Activated T-helper 2 cell treated with anti-CD3 and anti-CD28 coated beads, Interferon-gamma antibody, Interleukin-2, Interleukin-4, amounts not matched to agents 10 μg/mL and 5 μg/mL and 100 μg/mL, durations not matched to agents 14 hours and 24 hours and 36 hours (primary cell): ENCODE results near the gene MYO15A. TPM values are rescaled to one million over a fixed set of nuclear protein-coding genes. Genes with fewer than 3 reads are reported as not detected.

Experiments
- DNase-seq: peaks from one replicate; pipeline ENCODE4 v3.0.0; 2021; ENCODE audit warnings: low spot score
- H3K27ac Mint-ChIP-seq: one replicate; pipeline ENCODE4 v1.8.0; 2021; ENCODE audit warnings: mixed read lengths
- H3K27me3 Mint-ChIP-seq: one replicate; pipeline ENCODE4 v1.8.0; 2021; ENCODE audit warnings: low read depth, mixed read lengths
- H3K36me3 Mint-ChIP-seq: one replicate; pipeline ENCODE4 v1.8.0; 2021; ENCODE audit warnings: low read depth, mixed read lengths
- H3K4me1 Mint-ChIP-seq: one replicate; pipeline ENCODE4 v1.8.0; 2021; ENCODE audit warnings: low read depth, mixed read lengths
- H3K4me3 Mint-ChIP-seq: one replicate; pipeline ENCODE4 v1.8.0; 2021; ENCODE audit warnings: low read depth, mild to moderate bottlenecking, moderate library complexity, mixed read lengths
- H3K9me3 Mint-ChIP-seq: one replicate; pipeline ENCODE4 v1.8.0; 2021; ENCODE audit warnings: mixed read lengths
- intact Hi-C: fragments of 100-400 bp; cut with micrococcal nuclease; formaldehyde crosslinking; loops from one replicate; pipeline ENCODE4 v1.15.1; 2023
- total RNA-seq: library from RNA; stranded (reverse); gene quantifications from 2 replicates; pipeline ENCODE4 v1.2.3, GENCODE V29; 2022

Gene MYO15A
- total RNA-seq, 1 donor from 2014 or later = 0.80 TPM

GRCh38 chr17:18121144-18121910 is 12.8 kb downstream of the MYO15A start:
- intact Hi-C loops = no loop called here
- Mint-ChIP-seq H3K27ac (no peak overlapping the region), H3K9me3 (peaks cover 4% of the 10 kb centered on the region), H3K27me3 (no peaks in the 10 kb centered on the region), H3K4me1 (no peaks in the 10 kb centered on the region), H3K4me3 (no peak overlapping the region), H3K36me3 (no peaks in the 10 kb centered on the region)
- no peak for DNase-seq

DNA sequence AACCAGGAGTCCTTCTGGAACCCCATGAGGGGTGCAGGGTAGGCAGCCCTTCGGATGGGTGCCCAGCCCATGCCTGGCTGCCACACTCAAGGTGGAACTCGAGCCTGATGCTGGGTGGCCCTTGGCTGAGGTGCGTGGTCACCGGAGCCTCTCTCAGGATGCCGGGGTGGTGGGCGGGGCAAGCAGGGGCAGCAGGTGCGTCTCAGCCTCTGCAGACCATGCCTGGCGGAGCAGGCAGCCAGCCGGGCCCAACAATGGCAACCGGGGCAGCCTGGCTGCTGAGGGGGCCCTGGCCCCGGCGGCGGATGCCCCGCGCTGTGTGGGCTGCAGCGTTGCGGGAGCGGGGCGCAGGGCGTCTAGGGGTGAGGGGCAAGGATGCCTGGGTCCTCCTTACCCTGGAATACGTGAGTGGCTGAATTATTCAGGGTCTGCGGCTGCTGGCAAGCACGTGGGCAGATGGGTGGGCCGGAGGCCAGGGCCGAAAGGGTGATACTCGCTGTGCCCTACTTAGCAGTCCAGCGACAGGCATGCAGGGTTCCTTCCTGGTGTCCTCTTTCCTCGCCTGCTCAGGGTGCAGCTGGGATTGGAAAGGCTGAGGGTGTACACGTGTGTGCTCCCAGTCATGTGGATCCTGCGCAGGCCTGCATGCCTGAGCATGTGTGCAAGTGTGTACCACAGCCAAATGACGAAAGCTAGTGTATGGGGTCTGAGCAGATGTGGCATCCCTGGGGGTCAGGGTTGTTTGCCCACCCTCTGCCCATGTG is 14.6 kb downstream of the MYO15A start:
- H3K4me1 Mint-ChIP-seq = no peaks in the 10 kb centered on the region
- H3K9me3 Mint-ChIP-seq = peaks cover 4% of the 10 kb centered on the region
- intact Hi-C loops = no loop called here
- no peak overlapping the region for H3K27ac Mint-ChIP-seq
- no peaks in the 10 kb centered on the region for H3K27me3 Mint-ChIP-seq
- H3K36me3 Mint-ChIP-seq = no peaks in the 10 kb centered on the region
- no peak overlapping the region for H3K4me3 Mint-ChIP-seq
- DNase-seq = no peak

DNA sequence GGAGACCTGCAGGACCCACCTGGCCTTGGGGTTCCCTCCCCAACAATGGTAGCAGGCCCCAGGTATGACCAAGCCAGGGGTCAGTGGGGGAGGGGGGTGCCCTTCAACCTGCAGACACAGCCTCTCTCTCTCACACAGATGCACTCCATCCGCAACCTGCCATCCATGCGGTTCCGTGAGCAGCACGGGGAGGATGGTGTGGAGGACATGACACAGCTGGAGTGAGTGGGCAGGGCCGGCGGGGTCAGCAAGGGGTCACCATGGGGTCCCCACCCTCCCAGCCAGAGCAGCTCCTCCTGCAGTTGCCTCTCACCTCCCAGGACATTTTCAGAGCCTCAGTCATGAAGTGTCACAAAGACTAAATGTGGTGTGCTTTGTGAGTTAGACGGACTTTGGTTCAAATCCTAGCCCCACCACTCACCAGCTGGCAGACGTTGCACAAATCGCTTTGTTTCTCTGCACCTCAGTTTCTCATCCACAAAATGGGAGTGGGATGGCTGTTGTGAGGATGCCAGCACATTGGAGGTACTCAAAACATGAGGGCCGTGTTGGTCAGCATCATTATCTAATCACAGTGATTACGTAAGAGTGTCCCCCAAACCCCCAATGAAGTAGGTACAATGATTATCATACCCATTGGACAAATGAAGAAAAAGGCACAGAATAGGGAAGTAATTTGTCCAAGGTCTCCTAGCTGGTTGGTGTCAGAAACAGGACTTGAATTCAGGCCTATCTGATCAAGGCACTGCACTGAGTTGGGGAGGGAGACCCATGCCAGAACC is 16.0 kb downstream of the MYO15A start:
- peaks cover 4% of the 10 kb centered on the region for H3K9me3 Mint-ChIP-seq
- H3K36me3 Mint-ChIP-seq = no peaks in the 10 kb centered on the region
- no peaks in the 10 kb centered on the region for H3K4me1 Mint-ChIP-seq
- no peak overlapping the region for H3K4me3 Mint-ChIP-seq
- intact Hi-C loops = no loop called here
- H3K27ac Mint-ChIP-seq = no peak overlapping the region
- H3K27me3 Mint-ChIP-seq = no peaks in the 10 kb centered on the region
- no peak for DNase-seq

- no peak overlapping the region for H3K4me3 Mint-ChIP-seq
- no peak overlapping the region for H3K27ac Mint-ChIP-seq
- DNase-seq = no peak
- H3K36me3 Mint-ChIP-seq = no peaks in the 10 kb centered on the region
- no peaks in the 10 kb centered on the region for H3K9me3 Mint-ChIP-seq
- H3K27me3 Mint-ChIP-seq = no peaks in the 10 kb centered on the region
- no peaks in the 10 kb centered on the region for H3K4me1 Mint-ChIP-seq
- intact Hi-C loops = no loop called here
Measured at GRCh38 chr17:18129041-18129502, 20.5 kb downstream of the MYO15A start.

GRCh38 chr17:18132711-18133110 is 24.2 kb downstream of the MYO15A start:
- no peaks in the 10 kb centered on the region for H3K36me3 Mint-ChIP-seq
- intact Hi-C loops = no loop called here
- no peak overlapping the region for H3K27ac Mint-ChIP-seq
- H3K27me3 Mint-ChIP-seq = no peaks in the 10 kb centered on the region
- no peaks in the 10 kb centered on the region for H3K9me3 Mint-ChIP-seq
- DNase-seq = no peak
- H3K4me3 Mint-ChIP-seq = no peak overlapping the region
- H3K4me1 Mint-ChIP-seq = no peaks in the 10 kb centered on the region

- no peaks in the 10 kb centered on the region for H3K27me3 Mint-ChIP-seq
- no peak overlapping the region for H3K27ac Mint-ChIP-seq
- no peaks in the 10 kb centered on the region for H3K36me3 Mint-ChIP-seq
- H3K4me1 Mint-ChIP-seq = peaks cover 3% of the 10 kb centered on the region
- DNase-seq = no peak
- no peak overlapping the region for H3K4me3 Mint-ChIP-seq
- H3K9me3 Mint-ChIP-seq = no peaks in the 10 kb centered on the region
- intact Hi-C loops = no loop called here
Measured at GRCh38 chr17:18136357-18136756, 27.8 kb downstream of the MYO15A start.

DNA sequence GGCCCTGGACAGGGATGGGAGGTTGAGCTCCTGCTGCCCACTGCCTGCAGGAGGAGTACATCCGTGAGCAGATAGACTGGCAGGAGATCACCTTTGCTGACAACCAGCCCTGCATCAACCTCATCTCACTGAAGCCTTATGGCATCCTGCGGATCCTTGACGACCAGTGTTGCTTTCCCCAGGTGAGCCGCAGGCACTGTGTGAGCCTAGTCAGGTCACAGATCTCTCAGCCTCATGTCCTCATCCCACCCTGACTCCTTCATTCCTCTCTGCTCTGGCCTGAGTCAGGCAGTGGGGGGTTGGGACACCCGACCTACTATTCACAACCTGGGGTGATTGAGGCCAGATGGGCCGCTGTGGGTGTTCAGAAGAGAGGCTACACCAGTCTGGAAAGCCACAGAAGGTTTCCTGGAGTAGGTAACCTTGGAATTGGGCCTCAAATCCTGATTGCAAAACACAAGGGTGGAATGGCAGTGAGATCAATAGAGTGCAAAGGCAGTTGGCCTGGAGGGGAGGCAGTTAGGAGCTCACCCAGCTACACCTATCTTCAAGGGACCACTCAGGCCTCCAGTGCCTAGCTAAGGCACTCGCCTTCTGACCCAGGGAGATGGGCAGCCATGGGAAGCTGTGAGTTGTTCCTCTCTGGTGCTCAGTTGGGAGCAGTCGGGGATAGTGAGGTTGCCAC is 29.7 kb downstream of the MYO15A start:
- H3K27ac Mint-ChIP-seq = no peak overlapping the region
- no peaks in the 10 kb centered on the region for H3K36me3 Mint-ChIP-seq
- no peaks in the 10 kb centered on the region for H3K9me3 Mint-ChIP-seq
- H3K4me3 Mint-ChIP-seq = no peak overlapping the region
- no peak for DNase-seq
- no peaks in the 10 kb centered on the region for H3K27me3 Mint-ChIP-seq
- peaks cover 3% of the 10 kb centered on the region for H3K4me1 Mint-ChIP-seq
- intact Hi-C loops = no loop called here

- peaks cover 3% of the 10 kb centered on the region for H3K4me1 Mint-ChIP-seq
- no peaks in the 10 kb centered on the region for H3K36me3 Mint-ChIP-seq
- H3K9me3 Mint-ChIP-seq = no peaks in the 10 kb centered on the region
- no peak for DNase-seq
- intact Hi-C loops = no loop called here
- no peaks in the 10 kb centered on the region for H3K27me3 Mint-ChIP-seq
- H3K4me3 Mint-ChIP-seq = no peak overlapping the region
- no peak overlapping the region for H3K27ac Mint-ChIP-seq
Measured at GRCh38 chr17:18139092-18139491, 30.5 kb downstream of the MYO15A start.

GRCh38 chr17:18139498-18139897 is 30.9 kb downstream of the MYO15A start:
- peaks cover 3% of the 10 kb centered on the region for H3K4me1 Mint-ChIP-seq
- no peaks in the 10 kb centered on the region for H3K27me3 Mint-ChIP-seq
- DNase-seq = no peak
- H3K4me3 Mint-ChIP-seq = no peak overlapping the region
- H3K27ac Mint-ChIP-seq = no peak overlapping the region
- no peaks in the 10 kb centered on the region for H3K9me3 Mint-ChIP-seq
- no peaks in the 10 kb centered on the region for H3K36me3 Mint-ChIP-seq
- intact Hi-C loops = no loop called here

DNA sequence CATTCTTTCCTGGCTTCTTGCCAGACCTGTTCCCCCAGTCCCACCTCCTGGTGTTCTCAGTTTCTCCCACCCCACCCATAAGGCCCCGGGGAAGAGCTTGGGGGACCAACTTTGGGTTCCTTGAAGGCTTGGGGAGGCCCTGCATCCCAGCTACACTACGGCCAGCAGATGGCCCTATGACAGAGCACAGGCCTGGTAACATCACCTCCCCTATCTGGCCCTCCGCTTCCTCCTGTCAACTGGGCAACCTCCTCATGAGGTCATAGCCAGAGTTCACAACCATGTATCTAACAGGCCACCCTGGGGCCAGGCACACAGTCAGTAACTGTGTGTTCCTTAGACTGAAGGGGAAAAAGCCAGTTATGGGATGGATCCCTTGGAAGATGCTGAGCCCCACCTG is 31.4 kb downstream of the MYO15A start:
- Mint-ChIP-seq H3K27ac (no peak overlapping the region), H3K27me3 (no peaks in the 10 kb centered on the region), H3K9me3 (no peaks in the 10 kb centered on the region), H3K4me1 (peaks cover 3% of the 10 kb centered on the region), H3K4me3 (no peak overlapping the region), H3K36me3 (no peaks in the 10 kb centered on the region)
- intact Hi-C loops = loop anchor here (2.0 kb wide), 1 partner anchor 77 kb away; no protein-coding TSS in a partner anchor
- no peak for DNase-seq

- Mint-ChIP-seq H3K36me3 (no peaks in the 10 kb centered on the region), H3K9me3 (no peaks in the 10 kb centered on the region), H3K27ac (no peak overlapping the region), H3K4me1 (peaks cover 3% of the 10 kb centered on the region), H3K27me3 (no peaks in the 10 kb centered on the region), H3K4me3 (no peak overlapping the region)
- DNase-seq = no peak
- intact Hi-C loops = loop anchor here (1.0 to 2.0 kb wide), 2 partner anchors 44 to 76 kb away; no protein-coding TSS in a partner anchor
Measured at GRCh38 chr17:18140648-18141047, 32.1 kb downstream of the MYO15A start.

DNA sequence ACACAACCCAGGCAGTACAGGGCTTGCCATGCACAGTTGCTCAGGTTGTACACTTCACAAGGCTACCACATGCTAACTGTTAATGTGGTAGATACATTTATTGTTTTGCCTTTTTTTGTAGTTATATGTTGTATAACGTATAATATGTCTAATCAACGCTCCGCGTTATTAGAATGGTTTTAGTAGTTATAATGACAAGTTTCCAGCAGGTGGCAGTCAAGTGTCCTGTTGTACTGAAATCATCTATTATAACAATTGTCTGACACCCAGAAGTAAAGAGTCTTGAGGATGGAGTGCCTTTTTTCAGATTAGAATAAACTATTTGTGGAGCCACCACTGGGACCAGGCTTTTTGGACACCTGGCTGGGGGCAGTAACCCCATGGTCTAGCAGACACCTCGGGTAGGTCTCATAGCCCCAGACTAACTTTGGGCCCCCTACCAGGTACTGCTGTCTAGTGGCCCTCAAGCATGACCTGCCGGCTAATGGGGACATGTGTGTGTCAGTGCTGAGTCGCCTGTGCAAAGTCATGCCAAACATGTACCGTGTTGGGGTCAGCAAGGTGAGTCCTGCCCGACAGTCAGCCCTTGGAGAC is 32.8 kb downstream of the MYO15A start:
- H3K4me1 Mint-ChIP-seq = peaks cover 3% of the 10 kb centered on the region
- intact Hi-C loops = loop anchor here (1.0 to 2.0 kb wide), 2 partner anchors 43 to 75 kb away; no protein-coding TSS in a partner anchor
- H3K27ac Mint-ChIP-seq = no peak overlapping the region
- DNase-seq = no peak
- no peaks in the 10 kb centered on the region for H3K36me3 Mint-ChIP-seq
- H3K4me3 Mint-ChIP-seq = no peak overlapping the region
- H3K27me3 Mint-ChIP-seq = no peaks in the 10 kb centered on the region
- H3K9me3 Mint-ChIP-seq = no peaks in the 10 kb centered on the region
